Esophagus muscularis mucosa (tissue), 4 donors: ENCODE results near the gene RIPOR2.

ENCODE experiments used
- EP300 ChIP-seq: sonication (generic); formaldehyde crosslinking; IDR thresholded peaks from one replicate; pipeline ENCODE4 v1.6.1; 2017; ENCODE audit warnings: antibody characterized with exemption
- POLR2A ChIP-seq: fragments of 450-650 bp; IDR thresholded peaks from one replicate; pipeline ENCODE4 v1.6.1; 2017; ENCODE audit warnings: antibody characterized with exemption, moderate library complexity, mild to moderate bottlenecking, low read depth
- POLR2AphosphoS5 ChIP-seq, 2 donors: sonication (generic); formaldehyde crosslinking; IDR thresholded peaks; one replicate each; pipeline ENCODE4 v1.6.1; 2017; ENCODE audit warnings: antibody characterized with exemption in 2 of 2
- TF ChIP-seq, protein P1 (sequence below), 3 experiments: fragments of 200-600 bp in 2 of 3; fragments of 450-650 bp in 1 of 3; sonication (generic) in 2 of 3; IDR thresholded peaks; one replicate each; pipeline ENCODE4 v1.5.1; 2017 to 2019; ENCODE audit warnings: antibody characterized with exemption in 3 of 3, mild to moderate bottlenecking in 2 of 3, moderate library complexity in 1 of 3

DNA sequence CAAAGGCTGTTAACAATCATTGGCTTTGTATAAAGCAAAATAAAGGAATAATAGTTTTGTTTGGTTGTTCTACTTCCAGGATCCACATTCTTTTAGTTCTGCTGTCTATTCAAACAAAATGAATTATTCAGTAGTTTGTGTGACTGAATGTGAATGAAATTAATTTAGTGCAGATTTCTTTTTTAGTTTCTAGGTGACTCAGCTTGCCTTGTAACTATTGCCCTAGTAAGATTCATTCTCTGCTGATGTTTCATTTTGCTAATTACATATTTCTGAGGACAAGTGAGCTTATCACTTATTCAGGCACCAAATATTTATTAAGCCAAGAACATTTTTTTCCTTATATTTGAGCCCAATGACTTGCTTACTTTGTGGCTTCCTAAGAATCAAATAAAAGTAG, 46.5 kb upstream of the RIPOR2 start:
- TF ChIP-seq, protein P1, sequence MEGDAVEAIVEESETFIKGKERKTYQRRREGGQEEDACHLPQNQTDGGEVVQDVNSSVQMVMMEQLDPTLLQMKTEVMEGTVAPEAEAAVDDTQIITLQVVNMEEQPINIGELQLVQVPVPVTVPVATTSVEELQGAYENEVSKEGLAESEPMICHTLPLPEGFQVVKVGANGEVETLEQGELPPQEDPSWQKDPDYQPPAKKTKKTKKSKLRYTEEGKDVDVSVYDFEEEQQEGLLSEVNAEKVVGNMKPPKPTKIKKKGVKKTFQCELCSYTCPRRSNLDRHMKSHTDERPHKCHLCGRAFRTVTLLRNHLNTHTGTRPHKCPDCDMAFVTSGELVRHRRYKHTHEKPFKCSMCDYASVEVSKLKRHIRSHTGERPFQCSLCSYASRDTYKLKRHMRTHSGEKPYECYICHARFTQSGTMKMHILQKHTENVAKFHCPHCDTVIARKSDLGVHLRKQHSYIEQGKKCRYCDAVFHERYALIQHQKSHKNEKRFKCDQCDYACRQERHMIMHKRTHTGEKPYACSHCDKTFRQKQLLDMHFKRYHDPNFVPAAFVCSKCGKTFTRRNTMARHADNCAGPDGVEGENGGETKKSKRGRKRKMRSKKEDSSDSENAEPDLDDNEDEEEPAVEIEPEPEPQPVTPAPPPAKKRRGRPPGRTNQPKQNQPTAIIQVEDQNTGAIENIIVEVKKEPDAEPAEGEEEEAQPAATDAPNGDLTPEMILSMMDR (IDR thresholded peaks at IDR 0.05) = no peak
- no peak for TF ChIP-seq POLR2A
- TF ChIP-seq POLR2AphosphoS5 (IDR thresholded peaks at IDR 0.05) = no peak
- no peak for TF ChIP-seq EP300
